ENCODE results near the gene CTLA4.

- TF ChIP-seq, protein P1, sequence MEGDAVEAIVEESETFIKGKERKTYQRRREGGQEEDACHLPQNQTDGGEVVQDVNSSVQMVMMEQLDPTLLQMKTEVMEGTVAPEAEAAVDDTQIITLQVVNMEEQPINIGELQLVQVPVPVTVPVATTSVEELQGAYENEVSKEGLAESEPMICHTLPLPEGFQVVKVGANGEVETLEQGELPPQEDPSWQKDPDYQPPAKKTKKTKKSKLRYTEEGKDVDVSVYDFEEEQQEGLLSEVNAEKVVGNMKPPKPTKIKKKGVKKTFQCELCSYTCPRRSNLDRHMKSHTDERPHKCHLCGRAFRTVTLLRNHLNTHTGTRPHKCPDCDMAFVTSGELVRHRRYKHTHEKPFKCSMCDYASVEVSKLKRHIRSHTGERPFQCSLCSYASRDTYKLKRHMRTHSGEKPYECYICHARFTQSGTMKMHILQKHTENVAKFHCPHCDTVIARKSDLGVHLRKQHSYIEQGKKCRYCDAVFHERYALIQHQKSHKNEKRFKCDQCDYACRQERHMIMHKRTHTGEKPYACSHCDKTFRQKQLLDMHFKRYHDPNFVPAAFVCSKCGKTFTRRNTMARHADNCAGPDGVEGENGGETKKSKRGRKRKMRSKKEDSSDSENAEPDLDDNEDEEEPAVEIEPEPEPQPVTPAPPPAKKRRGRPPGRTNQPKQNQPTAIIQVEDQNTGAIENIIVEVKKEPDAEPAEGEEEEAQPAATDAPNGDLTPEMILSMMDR (IDR thresholded peaks at IDR 0.05; ENCODE audit: low read length): no peak
- TF ChIP-seq EZH2 (IDR thresholded peaks at IDR 0.05; ENCODE audit: borderline replicate concordance, low read length): no peak
These were observed 1.9 kb downstream of the CTLA4 start for GRCh38 chr2:203869223-203870042.

Measured in OCI-LY1 (cell line).